Measurements from ENCODE around the gene SKIL.

Gene SKIL

GRCh38 chr3:170442947-170443346 lies 85.4 kb downstream of the SKIL start:
- no peak for DNase-seq

DNA sequence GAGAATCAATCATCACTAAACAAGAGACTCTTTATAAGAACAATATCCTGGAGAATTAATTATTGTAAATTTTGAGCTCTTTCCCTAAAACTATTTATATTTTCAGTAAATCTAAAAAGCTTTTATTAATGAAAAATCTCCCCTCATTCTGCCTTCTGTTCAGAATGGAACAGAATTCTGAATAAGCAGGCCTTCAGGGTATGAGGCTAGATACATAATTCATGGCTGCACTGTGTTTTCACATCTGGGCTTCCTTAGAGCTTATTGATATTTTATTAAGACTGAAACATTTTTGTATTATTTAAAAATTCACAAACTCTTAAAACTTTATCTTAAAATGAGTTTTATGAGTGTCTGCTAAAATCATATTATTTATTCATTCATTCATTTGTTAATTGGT lies 85.9 kb downstream of the SKIL start:
- no peak for DNase-seq

Data from NCI-H82 (cell line).